Fibroblast of skin of right quadriceps (primary cell): ENCODE measurements around the gene GNAZ.

Experiments used
- DNase-seq: peaks from one replicate; pipeline ENCODE4 v3.0.0-alpha.2; 2013

Gene GNAZ

DNA sequence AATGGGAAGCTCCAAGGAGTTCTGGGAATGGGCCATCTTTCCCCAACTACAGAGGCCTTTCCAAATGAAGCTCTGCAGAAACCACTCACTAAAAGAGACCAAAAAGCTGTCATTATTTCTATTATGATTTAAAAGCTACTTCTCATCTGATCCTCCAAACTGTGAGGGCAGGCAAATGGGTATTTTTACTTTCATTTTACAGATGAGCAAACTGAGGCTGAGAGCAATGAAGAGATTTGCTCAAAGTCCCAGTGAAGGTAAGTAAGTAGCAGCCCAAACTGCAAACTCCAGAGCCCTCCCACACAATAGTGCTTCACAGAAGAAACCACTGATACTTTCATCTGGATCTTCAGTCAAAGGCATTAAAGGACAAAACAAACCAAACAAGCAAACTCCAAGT, 70.1 kb downstream of the GNAZ start:
- no peak for DNase-seq

DNA sequence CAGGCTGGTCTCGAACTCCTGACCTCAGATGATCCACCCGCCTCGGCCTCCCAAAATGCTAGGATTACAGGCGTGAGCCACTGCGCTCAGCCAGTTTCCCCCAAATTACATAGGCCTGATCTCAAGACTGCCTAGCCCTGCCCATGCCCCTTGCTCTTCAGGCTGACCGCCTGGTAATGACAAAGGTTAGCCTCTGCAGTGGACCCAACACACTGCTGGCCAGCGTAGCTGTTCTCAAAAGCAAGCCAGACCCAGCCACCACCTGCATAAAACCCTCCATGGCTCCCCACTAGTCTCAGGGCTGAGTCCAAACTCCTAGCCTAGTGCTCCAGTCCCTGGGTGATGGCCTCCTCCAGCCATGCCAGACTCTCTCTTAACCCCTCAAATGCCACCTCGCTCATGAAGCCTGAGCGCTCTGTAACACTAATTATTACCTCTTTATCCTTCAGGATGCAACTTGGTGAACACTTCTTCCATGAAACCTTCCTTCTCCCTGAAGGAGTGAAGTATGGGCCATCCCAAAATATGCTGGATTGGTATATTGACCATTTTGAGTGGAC, 72.3 kb downstream of the GNAZ start:
- DNase-seq, result no peak

DNA sequence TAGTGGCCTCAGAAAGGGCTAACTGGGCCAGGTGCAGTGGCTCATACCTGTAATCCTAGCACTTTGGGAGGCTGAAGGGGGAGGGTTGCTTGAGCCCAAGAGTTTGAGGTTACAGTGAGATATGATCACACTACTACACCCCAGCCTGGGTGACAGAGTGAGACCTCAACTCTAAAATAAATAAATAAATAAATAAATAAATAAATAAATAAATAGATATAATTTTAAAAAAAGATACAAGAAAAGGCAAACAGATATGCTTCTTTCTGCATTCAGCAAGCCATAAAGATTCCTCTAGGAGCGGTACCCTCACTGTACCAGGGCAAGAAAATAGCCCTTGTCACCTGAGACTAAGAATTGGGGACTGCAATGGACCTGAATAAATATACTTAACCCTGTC, 72.8 kb downstream of the GNAZ start:
- no peak for DNase-seq

DNA sequence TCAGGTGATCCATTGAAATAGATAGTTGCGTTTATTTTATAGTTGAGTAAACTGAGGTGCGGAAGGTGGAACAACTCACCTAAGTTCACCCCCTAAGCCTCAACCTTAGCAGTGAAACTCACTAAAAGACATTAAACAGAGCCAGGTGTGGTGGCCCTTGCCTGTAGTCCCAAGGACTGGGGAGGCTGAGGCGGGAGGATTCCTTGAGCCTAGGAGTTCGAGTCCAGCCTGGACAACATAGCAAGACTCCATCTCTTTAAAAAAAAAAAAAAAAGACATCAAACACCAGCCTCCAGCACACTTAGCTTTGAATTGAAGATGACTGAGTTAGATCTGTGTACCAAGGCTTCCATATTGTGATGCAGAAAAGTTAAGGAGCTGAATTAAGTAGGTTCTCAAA, 74.1 kb downstream of the GNAZ start:
- DNase-seq, result no peak

DNA sequence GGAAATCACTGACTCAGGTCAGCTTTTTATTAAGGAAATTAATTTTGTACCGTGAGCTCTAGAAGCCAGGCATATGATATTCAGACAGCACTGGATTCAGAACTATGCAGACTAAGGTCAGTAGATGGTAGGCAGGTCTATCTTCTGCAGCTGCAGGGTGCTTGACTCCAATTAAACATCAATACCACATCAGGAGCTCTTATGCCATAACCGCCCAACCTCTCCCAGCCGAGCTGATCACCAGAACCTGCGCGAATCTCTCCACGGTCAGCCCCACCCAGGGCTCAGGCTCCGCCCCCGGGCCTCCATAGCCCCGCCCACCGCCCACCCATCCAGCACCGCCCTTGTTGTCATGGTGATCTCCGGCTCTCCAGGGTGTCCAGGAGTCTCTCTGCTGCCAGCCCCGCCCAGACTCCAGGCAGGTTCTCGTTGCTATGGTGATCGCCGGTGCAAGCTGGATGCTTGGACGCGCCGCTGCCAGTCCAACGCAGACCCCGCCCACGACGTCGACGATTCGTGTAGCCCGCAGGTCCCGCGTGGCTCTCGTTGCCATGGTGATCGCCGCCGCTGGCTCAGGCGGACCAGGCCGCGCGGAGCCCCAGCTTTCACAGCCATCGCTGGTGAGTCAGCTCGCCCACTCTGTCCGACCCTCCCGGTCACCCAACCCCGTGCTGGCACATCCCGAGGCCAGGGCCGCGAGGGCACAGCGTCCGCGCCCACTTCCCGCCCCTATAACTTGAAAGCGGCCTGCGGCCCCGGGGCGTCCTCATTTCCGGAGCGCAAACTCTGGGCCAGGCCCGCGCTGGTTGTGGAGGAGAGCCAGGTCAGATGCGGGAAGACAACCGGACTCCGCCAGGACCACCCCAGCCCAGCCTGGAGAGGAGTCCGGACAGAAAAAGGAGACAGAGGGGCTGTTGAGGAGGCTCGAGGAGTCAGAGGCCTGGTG, 74.9 kb downstream of the GNAZ start, which contains the start of gene RAB36:
Gene RAB36, plus strand, starts transcription at position 546 of the 946 bp plus-strand sequence. CDS start 1,140 bp downstream, outside the sequence.
- peak; percentile 98 for DNase-seq

DNA sequence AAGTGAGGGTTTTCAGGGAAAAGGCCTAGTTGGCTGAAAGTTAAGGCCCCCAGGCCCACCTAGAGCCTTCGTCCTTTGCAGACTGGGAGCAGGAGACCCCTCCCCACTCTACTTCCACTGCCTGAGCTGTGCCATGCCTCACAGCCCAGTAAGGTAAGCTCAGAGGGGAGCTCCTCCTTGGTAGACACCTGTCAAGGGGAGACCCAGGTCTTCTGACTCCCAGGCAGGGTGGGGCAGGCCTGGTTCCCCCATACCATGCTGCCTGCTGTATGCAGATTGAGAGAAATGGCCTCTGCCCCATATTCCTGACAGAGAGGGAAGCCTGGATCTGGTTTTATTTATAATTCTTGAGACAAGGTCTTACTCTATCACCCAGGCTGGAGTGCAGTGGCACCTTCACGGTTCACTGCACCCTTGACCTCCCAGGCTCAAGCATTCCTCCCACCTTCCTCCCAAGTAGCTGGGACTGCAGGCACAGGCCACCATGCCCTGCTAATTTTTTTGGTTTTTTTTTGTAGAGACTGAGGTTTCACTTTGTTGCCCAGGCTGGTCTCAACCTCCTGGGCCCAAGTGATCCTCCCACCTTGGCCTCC, 75.7 kb downstream of the GNAZ start:
- DNase-seq, result no peak

DNA sequence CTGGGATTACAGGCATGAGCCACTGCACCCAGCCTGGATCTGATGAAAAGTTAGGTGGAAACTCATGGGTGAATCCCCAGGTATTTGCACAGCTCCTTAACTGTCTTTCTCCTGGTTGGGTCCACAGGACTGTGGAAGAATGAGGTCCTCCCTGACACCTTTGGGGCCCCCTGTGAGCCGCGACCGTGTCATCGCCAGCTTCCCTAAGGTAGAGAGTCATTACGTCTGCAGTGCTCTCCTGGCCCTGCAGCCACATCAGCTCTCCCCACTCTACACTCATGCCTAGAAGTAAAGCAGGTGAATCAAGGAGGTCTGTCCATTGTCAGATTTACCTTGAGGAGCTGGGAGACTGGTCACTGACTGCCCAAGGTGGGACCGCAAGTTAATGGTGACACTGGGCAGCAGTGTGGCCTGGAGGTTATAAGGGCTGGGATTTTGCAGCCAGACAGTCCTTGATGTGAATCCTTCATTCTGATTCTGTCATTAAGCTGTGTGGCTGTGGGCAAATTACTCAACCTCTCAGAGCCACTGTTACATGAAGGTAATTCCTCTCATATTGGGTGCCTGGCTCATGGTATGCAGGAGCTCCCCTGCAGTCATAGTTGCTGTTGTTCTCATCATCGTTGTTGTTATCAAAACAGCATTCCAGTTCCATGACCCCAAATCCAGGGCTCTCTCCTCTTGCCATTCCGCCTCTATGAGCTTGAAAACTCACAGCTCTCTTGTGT, 76.3 kb downstream of the GNAZ start:
- DNase-seq, result no peak

DNA sequence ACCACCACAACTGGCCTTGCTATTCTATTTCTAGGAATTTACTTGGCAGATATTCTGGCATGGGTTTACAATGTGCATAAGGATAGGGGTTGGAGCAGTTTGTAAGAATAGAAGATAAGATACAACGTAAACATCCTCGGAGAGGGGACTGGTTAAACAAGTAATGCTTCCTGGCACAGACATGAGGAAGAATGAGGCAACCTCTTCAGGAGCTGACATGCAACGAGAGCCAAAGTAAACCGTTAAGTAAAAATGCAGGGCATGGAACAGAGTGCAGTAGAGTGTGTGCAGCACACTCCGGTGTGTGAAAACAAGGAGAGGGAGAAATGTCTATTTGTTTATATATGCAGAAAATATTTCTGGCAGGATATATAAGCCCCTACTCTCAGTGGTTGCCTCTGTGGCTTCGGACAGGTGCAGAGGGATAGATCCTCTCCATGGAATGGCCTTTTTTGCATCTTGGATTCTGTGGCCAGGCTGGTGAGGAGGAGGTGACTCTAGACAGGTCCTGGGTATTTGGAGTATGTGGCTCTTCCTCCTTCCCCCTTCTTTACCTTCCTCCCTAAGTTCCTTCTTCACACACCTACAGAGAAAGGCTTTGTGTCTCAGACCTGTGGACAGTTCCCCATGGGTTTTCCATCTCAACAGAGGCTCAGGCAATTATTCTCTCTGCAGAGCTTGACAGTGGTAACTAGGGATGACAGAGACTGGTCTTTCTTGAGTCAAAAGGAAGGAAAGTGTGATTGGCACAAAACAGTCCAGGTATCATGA, 77.5 kb downstream of the GNAZ start:
- no peak for DNase-seq

DNA sequence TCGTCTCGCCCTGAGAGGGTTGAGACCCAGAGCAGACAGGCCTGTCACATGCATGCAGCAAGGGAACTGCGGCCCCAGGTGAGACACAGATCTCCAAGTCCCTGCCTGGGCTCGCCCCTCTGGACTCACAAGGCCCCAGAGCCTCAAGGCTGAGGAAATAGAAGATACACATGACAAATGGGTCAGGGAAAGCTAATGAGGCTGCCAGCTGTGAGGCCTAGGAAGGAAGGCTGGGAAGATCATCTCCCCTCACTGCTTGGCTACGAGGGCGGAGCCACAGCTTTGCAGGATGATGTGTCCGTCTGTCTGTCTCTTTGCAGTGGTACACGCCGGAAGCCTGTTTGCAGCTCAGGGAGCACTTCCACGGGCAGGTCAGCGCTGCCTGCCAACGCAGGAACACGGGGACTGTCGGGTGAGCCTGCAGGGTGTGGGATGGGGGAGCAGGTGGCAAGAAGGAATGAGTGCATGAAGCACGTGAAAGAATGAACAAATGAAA, 79.5 kb downstream of the GNAZ start:
- DNase-seq, result no peak

DNA sequence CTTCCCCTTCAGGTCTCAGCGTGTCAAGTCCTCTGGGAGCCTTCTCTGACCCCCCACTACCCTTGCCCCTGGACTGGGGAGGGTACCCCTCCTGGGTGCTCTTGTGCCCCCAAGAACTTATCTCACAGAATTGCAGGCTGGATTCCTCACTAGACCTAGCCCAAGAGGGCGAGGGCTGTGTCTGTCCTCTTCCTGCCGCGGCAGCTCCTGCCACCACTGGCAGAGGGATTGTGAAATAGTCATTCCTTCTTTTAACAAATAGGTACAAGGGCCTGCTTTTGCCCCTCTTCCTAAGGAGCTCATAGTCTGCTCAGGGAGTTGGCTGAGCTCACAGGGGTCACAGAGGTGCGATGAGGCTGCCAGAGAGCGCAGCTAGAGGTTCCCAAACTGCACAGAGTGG, 80.4 kb downstream of the GNAZ start:
- no peak for DNase-seq

DNA sequence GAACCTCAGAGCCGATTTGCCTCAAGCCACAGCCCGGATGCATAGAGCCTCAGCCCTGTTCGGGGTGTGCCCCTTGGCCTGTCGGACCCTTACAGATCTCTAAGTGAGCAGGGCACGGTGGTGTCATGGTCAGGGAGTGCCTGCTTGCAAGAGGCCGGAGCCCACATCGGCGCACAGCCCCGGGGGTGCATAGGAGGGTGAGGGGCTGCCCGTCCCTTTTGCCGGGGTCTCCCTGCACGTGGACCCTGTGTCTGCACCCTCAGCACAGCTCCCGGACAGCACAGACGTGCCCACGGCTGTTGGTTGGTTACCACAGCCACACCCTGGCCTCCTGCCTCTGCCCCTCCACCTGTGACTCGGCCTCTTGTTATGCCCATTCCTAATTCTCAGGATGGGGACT, 81.5 kb downstream of the GNAZ start:
- DNase-seq, result no peak

DNA sequence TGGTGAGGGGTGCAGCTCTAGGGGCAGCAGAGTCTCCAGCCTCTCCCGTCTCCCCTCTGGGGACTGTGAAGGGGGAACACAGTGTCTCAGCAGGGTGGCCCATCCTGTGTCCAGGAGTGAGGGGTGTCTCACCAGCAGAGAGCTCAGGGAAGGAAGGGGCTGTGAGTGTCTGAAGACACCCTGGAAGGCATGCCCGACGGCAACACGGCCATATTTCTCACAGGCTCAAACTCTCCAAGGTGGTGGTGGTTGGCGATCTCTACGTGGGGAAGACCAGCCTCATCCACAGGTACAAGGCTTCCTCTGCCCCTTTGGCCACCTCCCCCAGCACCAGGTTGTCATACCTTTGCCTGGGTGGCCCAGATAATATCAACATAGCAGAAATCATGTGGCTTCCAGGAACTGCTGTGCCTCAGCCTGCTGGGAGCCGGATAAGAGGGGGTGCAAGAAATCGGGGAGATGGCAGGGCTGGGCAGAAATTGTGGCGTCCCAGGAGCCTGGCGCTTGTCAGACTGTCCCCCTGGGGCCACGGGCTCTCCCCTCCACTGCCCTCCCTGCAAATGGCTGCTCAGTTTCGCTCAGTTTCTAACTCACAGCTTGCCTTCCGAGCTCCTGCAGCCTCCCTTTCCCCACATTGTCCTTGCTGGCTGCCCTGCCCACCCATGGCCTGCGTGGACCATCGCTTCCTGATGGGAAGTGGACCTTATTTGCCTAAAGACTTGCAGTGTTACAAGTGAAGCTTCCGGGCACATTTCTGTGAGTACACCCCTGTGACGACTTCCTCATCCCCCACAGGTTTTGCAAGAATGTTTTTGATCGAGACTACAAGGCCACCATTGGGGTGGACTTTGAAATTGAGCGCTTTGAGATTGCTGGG, 82.2 kb downstream of the GNAZ start:
- DNase-seq, result no peak

DNA sequence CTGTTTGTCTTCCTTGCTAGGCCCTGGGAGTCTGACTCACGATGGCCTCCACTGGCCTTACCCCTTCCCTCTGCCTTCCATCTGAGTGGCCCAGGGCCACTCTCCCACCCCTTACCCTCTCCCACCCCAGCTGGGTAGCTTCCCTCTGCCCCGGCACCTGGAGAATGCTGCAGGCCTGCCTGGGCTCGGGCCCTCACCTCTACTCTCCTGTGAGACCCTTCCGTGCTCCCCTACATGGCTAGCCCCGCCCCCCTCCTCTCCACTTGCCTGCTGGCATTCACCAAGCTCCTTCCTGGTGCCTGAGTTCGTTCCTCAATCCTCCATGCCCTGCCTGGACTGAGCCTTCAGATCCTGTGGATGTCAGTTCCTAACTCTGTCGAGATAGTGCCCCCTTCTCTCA, 83.7 kb downstream of the GNAZ start:
- DNase-seq, result no peak

DNA sequence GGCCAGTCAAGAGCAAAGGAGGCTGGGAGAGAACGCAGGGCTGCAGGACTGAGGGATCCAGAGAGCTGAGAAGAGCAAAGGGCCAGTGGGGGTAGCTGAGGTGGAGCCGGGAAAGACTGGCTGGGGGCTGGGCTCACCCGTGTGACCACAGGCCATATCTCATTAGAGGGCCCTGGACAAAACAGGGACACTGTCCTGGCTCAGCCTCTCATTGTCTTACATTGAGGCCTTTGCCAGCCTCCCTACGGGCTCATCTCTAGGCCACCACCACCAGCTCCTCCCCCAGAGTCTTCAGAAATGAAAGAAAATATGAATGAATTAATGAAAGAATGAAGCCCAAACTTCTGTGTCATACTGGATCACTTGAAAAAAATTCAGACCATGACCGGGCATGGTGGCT, 84.1 kb downstream of the GNAZ start:
- DNase-seq, result no peak

DNA sequence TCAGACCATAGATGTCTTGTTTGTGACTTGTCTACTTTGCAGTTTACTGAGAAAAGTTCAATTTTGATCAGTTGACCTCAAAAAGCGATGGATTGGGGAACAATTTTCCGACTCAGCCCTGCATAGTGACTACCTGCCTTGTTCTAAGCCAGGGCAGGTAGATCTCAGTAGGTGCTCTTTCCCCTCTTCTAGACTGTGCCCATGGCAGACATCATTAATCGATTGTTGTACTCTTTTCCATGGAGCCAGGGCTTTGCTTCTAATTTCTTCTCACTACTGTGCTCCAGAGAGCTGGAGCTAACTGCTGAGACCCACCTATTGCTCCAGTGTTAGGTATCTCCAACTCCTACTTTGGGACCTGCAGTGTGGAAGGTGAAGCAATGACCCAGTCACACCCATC, 84.8 kb downstream of the GNAZ start:
- no peak for DNase-seq

DNA sequence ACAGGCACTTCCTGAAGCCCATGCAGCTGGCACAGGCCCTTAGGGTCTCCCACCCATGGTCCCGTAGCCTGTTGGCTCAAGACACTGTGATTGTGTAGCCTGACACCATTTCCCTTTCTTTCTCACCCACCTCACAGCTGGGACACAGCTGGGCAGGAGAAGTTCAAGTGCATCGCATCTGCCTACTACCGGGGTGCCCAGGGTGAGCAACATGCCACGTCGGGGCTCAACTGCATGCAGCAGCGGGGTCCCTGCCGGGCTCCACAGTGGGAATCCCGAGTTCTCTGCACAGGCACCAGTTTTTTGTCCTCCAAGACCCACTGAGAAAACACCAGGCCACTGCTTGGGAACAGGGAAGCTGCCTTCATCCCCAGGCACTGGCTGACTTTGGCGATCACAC, 85.5 kb downstream of the GNAZ start:
- DNase-seq, result no peak

DNA sequence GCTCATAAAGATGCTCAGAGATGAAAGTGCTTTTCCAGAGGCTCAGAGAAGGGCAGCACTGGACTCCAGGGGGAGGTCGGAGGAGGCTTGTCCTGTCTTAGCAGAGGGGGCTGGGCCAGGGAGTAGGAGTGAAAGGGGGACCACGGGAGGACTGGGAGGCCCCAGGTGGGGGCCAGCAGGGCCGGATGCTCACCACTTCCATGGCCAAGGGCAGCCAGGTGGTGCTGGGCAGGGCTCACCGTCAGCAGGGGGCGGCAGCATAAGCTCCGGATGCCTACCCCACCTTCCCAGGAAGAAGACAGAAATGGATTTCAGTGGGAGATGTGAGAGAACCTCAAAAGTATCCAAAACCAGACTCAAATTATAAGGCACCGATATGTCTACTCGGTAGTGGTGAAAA, 86.0 kb downstream of the GNAZ start:
- DNase-seq, result no peak

DNA sequence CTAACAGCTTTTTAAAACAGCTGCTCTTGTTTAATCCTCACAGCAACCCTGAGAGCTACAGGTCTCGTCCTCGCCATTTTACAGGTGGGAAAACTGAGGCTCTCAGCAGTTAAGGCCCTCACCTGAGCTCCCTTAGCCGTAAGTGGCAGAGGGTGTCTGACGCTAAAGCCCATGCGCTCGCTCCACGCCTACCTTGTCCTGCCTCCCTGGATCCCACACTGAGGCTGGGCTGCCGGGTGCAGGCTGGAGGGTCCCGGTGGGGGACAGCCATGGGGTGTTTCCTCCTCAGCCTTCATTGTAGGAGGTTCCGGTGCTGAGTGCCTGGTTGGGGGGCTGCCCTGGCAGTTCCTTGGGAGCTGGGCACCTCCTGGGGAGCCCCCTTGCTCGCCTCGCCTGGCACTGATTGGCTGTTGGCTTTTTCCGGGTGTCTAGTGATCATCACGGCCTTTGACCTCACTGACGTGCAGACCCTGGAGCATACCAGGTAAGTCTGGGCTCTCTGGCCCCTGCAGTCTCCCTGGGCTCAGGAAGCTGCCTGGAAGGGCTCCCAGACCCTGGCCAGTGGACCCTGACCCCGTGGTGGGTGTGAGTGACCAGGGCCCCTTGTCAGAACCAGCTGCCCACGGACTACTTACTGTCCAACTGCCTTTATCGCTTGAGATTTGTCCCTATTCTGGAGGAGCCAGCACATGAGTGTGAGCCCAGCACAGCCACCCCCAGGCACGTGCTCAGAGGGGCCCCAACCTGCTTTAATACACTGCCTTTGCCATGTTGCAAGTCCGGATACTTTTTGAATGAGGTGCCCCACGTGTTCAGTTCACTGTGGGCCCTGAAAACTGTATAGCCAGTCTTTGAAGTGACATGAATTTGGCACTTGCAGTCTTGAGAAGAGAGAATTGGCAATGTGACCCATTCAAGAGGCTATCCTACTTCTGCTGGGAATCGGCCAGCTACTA, 87.5 kb downstream of the GNAZ start:
- no peak for DNase-seq

DNA sequence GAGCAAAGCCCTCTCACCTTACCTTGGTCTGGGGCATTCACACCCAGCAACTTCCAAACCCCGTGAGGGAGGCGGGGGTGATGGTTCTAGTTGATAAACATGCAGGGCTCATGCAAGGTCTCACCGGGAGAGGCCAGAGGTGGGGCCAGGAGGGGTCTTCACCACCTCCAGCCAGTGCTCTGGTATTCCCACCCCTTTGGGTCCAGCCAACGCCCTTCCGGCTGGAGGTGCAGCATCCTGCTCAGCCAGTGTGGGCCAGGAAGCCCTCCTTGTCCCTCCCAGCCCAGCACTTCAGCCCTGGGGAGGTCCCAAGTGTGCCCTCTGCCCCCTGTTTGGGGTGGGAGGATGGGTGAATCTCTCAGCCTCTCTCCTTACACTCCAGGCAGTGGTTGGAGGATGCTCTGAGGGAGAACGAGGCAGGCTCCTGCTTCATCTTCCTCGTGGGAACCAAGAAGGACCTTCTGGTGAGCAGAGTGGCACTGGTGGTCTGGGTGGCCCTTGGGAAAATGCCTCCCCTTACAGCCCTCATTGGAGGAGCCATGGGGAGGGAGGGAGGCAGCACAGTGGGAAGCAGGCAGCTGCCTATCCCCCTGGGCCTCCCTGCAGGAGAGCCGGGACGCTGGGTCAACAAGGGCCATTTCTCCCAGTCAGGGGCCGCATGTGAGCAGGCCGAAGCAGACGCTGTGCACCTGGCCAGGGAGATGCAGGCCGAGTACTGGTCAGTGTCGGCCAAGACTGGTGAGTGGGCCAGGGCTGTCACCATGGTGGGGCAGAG, 88.4 kb downstream of the GNAZ start:
- no peak for DNase-seq

DNA sequence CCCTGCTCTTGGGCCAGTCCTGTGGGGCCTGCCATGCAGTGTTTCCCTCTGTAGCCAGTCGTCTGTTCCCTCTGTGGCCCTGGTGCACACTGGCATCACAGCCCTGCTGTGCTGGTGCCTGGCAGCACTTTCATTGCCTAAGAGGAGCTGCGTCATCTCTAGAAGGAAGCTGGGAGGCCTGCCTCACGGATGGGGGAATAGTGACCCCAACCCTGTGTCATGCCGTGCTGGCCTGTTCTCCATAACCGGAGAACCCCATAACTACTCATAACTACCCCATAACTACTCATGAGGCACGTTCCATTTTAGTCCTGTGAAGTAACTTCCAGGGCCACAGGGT, 88.9 kb downstream of the GNAZ start:
- no peak for DNase-seq
